GM19468 (cell line): ENCODE results near the gene SAMD11.

Source experiments
- ATAC-seq: cut with Tn5 transposase; IDR thresholded peaks from one replicate; pipeline ENCODE4 v1.9.1; 2021; ENCODE audit warnings: mild to moderate bottlenecking, moderate library complexity, moderate number of reproducible peaks; ENCODE audit not compliant: unreplicated experiment; ENCODE audit errors: extremely low read depth

The SAMD11 gene

GRCh38 chr1:960363-961131, 36.8 kb downstream of the SAMD11 start, which contains the start of gene KLHL17:
Gene KLHL17 (plus strand): TSS chr1:960584. CDS start chr1:960694, 110 bp downstream.
- ATAC-seq, result no peak

- no peak for ATAC-seq
These were observed 37.5 kb downstream of the SAMD11 start for GRCh38 chr1:961132-961669.

GRCh38 chr1:962381-963300, 38.9 kb downstream of the SAMD11 start:
- no peak for ATAC-seq

- ATAC-seq, result no peak
These were observed 39.6 kb downstream of the SAMD11 start for GRCh38 chr1:963301-963651.

- no peak for ATAC-seq
These were observed 40.2 kb downstream of the SAMD11 start for GRCh38 chr1:963746-964525.

- no peak for ATAC-seq
These were observed 41.2 kb downstream of the SAMD11 start for GRCh38 chr1:964691-965525.

GRCh38 chr1:965526-966134, 41.9 kb downstream of the SAMD11 start:
- no peak for ATAC-seq

- no peak for ATAC-seq
These were observed 42.5 kb downstream of the SAMD11 start, which contains the start of gene PLEKHN1 for GRCh38 chr1:966135-966703. Gene PLEKHN1 (plus strand): TSS chr1:966482. CDS start chr1:966532, 50 bp downstream.

- no peak for ATAC-seq
These were observed 43.1 kb downstream of the SAMD11 start for GRCh38 chr1:966704-967300.

- no peak for ATAC-seq
These were observed 44.0 kb downstream of the SAMD11 start for GRCh38 chr1:967466-968343.

- ATAC-seq, result no peak
These were observed 45.6 kb downstream of the SAMD11 start for GRCh38 chr1:969260-969855.

GRCh38 chr1:970242-970972, 46.7 kb downstream of the SAMD11 start:
- ATAC-seq, result no peak

GRCh38 chr1:970973-971730, 47.4 kb downstream of the SAMD11 start:
- ATAC-seq, result no peak

- no peak for ATAC-seq
These were observed 48.2 kb downstream of the SAMD11 start for GRCh38 chr1:971751-972506.
